NCI-H526 (cell line): ENCODE data around the gene SLC20A1.
"Not testable (repeated sequence)": the region's sequence is repeated elsewhere in the genome, so short reads cannot be mapped to it uniquely, and the experiment has no call there.

Experiments used
- DNase-seq, 2 experiments: peaks; one replicate each; lab custom pipeline; 2025; lab: John Stamatoyannopoulos, UW

SLC20A1 gene

DNA sequence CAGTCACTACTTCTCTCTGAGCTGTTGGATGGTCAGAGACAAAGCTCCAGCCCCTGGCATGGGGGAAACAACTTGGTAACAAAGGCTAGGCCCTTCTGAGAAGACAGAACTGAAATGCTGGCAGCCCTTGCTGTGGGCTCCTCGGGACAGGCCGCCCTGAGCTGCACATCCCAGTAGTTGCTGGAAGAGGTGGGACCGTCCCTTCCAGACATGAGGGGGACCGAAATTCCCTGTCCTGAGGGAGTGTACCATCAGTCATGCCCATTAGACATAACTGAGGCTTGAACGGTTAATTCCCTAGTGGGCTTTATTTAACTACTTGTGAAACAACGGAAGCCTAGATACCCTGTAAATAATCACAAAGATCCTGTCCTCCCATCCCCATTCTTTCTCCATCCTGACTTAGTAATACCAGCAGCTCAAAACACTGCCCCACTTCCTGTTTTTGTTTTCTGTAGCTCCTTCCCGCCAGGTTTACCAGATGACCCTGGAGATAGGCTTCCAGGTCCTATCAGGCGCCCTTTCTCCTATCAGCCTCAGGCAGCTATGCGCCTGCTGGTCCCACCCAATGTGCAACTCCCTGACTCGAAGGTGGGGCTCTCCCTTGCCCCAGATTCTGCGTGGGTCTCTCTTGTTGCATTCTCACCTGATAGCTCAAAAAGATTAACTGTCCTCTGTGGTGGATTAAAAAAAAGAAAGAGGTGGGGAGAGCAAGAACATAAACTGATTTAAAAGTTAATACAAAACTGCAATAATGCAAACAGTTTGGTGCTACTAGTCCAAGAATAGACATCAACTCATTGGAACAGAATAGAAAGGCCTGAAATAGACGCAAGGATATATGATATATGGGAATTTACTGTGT lies 38.0 kb downstream of the SLC20A1 start:
- no peak for DNase-seq

DNA sequence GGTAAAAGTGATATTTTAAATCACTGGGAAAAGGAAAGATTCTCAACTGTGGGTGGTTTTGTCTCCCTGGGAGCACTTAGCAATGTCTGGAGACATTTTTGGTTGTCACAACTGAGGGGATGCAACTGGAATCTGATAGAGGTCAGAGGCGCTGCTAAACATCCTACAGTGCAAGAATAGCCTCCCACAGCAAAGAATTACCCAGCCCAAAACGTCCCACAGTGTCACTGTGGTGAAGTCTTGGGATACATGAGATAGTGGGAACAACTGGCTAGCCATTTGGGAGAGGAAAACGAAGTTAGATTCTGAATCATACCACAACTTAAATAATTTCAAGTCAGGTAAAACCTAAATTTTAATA lies 38.7 kb downstream of the SLC20A1 start:
- no peak for DNase-seq

DNA sequence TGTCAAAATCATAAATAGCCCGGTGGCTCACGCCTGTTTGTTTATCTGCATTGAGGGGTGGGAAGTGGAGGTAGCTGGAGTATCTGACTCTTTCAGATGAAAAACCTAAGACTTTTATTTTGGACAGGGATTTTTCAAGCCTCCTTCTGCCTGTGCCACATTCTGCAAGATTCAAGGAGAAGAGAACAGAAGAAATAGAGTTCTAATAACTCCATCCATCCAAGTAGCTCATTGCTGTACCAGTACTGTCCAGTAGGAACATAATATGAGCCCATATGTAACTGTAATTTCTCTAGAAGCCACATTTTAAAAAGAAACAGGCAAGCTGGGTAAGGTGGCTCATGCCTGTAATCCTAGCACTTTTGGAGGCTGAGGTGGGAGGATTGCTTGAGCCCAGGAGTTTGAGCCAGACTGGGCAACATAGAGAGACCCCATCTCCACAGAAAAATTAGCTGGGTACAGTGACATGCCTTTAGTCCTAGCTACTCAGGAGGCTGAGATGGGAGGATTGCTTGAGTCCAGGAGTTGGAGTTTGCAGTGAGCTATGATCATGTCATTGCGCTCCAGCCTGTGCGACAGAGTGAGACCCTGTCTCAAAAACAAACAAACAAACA lies 39.6 kb downstream of the SLC20A1 start:
- DNase-seq: no peak

DNA sequence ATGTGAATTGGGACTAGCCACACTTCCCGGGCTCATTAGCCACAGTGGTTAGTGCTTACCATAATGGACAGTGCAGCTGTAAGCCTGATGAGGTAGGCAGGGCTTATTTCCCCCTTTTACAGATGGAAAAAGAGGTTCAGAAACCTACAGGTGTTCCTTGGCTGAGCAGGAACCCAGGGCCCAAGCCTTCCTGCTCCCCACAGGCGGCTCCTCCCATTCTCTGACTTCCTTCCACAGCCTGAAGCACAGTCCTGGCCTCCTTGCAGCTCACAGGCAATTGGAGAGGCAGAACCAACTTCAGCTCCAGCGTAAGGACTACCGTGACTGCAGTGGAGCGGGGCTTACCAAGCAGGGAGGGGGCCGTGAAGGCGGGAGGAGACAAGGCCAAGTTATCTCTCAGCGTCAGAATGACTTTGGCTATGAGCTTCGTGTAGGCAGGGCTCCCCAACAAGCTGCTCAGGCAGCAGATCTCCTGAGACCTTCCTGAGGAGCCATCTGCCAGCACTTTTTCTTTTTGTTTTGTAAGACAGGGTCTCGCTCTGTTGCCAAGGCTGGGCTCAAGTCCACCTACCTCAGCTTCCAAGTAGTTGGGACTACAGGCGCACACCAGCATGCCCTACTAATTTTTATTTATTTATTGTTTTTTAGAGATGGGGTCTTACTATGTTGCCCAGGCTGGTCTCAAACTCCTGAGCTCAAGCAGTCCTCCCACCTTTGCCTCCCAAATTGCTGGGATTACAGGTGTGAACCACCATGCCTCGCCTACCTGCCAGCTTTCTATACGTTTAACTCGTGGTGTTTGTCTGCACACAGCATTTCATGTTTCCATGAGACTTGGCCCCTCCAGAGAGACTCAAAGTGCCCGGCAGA lies 40.8 kb downstream of the SLC20A1 start:
- DNase-seq: no peak

DNA sequence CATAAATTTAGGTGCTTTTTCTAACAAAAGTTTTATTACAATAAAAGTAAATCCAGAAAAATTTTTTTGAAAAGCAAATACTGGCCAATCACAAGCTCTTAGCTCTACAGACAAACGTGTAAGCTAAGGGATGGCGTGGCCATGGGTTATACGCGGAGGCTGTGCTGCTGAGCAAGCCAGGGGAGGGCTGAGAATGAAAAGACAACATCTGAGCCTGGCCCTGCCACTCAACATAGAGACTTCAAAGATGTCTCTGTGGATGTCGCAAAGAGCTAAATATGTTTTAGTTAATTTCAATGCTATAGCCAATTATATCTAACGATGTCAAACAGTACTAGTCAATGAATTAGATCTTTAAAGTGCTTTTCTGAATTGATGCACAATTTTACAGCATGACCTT lies 41.8 kb downstream of the SLC20A1 start:
- DNase-seq: no peak

DNA sequence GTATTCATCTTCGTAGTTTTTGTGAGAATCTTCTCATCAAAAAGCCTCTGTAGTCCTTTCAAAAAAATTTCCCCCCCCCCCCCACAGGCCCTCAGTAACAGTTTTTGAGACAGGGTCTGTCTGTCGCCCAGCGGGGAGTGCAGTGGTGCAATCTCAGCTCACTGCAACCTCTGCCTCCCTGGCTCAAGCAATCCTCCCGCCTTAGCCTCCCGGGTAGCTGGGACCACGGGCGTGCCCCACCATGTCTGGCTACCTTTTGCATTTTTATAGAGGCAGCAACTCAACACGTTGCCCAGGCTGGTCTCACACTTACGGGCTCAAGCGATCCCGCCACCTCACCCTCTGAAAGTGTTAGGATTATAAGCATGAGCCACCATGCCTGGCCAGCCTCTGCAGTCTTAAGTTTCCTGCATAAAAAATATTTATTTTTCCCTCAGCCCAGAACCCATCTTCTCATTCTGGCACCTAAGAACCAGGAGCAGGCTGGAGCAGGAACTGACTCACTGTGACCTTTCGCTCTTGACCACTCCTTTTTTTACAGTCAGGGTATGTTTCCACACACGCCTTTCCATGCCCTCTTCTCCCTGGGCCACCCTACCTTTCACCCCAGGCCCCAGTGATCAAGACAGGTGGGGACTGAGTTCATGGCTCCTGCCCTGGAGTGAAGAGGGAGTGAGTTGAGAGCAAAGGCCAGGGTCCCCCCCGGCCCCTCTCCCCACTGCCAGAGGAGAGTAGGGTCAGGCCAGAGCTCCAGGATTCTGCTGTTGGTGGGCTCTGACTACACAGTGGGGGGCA lies 42.5 kb downstream of the SLC20A1 start:
- no peak for DNase-seq

DNA sequence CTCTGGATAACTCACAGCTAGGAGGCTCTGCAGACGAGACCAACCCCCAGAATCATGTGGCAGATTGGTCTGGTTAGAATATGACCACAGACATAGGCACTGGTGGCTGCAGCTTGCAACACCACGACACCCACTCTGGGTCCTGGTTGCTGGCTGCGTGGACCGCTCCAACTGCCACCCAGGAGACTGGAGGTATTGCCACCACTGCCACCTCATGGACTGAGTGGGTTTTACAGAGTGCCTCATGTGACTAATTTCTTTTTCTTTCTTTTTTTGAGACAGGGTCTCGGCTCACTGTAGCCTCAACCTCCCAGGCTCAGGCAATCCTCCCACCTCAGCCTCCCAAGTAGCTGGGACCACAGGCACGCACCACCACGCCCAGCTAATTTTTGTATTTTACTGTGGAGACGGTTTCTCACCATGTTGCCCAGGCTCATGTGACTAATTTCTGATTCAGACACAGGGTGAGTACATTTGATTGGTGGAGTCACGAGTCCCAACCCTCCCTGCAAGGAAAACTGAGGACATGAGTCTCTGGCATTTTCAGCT lies 45.2 kb downstream of the SLC20A1 start:
- peak; percentile 6 to 48 for DNase-seq

DNA sequence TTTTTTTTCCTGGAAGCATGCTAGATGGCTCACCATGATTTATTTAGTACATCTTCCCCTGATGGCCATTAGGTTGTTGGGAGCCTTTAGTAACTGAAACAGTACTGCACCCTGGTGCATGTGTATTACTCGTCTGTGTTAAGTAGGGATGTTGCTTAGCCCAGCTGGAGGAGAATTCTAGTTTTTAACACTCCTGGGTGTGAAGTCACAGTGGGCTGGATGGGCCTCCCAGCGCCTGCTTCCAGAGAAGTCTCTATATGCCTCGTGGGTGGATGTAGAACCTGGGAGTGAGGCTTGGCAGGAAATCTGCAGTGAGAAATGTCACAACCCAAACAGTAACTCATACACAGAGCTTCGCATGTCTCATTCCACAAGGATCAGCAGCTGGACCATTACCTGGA lies 46.1 kb downstream of the SLC20A1 start:
- no peak for DNase-seq

DNA sequence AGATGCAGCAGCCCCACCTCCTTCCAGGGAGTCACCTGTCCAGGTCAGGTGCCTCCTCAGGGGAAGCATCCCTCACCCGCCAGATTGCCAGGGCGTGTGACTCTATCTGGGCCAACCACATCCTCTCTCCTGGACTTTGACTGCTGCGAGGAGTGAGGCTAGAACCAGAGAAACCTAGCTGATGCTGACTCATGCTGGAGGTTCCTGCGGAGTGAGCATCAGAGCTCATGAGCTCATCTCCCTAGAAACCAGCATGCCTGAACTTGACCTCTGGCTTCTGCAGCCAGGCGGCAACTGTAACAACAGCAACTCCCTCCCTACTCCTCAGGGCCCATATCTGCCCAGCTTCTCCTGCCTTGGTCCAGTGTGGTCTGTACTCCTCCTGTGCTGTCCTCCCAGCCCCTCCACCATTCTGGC lies 46.8 kb downstream of the SLC20A1 start:
- peak; percentile 55 to 67 for DNase-seq

DNA sequence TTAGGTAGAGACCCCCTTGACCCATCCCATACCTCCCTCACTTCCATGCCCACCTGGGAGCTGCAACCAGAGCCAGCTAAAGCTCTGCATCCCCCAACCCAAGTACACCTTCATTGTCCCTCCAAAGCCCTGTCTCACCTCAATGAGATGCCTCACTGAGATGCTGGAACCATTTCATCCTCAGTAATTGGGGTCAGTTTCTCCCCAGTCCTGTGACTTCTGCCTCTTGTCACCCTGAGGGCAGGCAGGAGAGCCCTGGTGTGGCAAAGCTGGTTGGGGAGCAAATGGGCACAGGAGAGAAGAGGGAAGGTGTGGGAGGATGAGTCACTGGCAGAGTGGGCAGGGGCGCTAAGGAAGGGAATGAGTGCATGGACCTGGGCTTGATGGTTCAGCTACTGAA lies 47.2 kb downstream of the SLC20A1 start:
- no peak for DNase-seq

DNA sequence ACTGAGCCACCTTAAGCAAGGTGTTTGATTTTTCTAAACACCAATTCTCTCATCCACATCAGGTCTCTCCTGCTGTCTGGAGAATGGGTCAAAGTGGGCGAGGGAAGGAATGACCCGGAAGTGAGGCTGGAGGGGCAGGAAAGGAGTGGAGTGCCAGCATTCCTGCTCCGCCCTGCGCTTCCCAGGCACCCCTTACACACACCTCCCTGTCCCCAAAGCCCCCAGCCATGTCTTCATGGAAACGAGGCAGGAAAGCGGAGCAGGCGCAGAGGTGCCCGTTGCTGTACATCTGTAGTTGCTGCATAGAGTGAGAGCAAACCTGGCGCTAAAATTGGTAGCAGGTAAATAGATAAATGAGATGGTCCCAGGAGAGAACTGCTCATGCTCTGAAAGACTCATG lies 47.9 kb downstream of the SLC20A1 start:
- DNase-seq: no peak

DNA sequence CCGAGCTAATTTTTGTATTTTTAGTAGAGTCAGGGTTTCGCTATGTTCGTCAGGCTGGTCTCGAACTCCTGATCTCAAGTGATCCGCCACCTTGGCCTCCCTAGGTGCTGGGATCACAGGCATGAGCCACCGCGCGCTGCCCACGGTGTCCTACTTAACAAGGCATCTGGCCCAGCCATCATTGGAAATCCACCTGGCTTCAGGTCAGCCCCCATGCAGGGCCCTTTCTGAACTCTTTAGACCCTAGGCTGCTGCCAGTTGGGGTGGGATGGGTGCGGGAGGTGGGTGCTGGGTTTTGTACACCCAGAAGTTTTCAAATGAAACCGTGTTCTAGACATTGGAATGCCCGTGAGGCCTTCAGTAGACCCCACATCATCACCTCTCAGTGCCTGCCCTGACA lies 48.4 kb downstream of the SLC20A1 start:
- DNase-seq: no peak

DNA sequence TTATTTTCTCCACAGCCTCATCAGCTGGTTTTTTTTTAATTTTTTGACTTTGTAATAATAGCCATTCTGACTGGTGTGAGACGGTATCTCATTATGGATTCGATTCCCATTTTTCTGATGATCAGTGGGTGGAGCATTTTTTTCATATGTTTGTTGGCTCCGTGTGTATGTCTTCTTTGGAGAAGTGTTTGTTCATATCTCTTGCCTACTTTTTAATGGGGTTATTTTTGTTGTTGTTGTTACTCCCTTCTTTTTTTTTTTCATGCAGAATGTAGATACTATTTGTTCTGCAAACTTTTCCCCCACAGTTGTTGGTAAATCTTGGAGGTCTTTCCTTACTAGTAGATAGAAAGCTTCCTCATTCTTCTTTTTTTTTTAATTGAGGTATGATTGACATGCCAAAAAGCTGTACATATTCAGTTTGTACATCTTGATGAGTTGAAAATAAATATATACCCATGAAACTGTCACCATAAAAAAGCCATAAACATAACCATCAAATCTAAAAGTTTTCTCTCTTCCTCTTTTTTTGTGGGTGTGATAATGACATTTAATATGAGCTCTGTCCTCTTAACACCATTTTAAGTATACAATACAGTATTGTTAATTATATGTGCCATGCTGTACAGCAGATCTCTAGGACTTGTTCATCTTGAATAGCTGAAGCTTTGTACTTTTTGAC lies 53.2 kb downstream of the SLC20A1 start:
- DNase-seq: no peak

DNA sequence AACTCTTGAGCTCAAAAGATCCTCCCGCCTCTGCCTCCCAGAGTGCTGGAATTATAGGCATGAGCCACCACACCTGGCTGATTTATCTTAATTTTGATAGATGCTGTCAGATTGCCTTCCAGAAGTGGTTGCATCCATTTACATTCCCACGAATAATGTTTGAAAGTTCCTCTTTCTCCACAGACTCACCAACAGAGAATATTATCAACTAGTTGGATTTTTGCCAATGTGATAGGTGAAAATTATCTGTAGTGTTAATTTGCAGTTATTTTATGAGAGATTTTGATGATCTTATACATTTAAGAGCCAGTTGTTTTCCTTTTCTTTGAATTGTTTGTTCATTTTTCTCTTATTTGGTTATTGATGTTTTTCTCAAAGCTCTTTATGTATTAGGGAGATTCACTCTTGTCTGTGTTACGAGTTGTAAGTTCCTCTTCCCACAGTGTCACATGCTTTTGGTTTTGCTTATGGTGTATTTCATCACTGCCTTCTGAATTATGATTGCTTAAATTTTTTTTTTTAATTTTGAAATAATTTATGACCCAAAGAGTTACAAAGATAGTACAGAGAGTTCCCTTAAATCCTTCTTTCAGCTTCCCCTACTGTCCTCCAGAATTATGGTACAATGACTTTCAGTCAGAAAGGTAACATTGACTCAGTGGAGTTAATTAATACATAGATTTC lies 54.4 kb downstream of the SLC20A1 start:
- DNase-seq: no peak

DNA sequence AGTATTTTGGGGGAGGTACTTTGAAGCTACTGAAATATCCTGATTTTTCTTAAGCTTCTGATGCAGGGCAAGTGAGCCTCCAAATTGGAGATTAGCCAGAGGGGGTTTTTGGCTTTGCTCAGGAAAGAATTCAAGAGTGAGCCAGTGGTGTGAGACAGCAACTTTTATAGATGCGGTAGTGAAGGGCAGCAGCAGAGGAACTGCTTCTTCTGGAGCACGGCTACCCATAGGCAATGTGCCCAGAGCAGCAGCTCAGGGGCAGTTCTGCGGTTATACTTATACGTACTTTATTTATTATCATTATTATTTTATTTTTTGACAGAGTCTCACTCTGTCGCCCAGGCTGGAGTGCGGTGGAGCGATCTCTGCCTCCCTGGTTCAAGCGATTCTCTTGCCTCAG lies 55.3 kb downstream of the SLC20A1 start:
- DNase-seq: no peak

DNA sequence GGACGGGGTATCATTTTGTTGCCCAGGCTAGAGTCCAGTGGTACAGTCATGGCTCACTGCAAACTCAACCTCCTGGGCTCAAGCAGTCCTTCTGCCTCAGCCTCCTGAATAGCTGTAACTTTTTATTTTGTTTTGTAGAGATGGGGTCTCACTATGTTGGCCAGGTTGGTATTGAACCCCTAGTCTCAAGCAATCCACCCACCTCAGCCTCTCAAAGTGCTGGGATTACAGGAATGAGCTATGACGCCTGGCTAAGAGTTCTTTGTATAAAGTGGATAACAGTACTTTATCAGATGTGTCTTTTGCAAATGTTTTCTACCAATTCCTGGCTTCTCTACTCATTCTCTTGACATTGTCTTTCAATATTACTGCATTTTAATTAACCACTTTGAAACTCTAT lies 57.9 kb downstream of the SLC20A1 start:
- no peak for DNase-seq

DNA sequence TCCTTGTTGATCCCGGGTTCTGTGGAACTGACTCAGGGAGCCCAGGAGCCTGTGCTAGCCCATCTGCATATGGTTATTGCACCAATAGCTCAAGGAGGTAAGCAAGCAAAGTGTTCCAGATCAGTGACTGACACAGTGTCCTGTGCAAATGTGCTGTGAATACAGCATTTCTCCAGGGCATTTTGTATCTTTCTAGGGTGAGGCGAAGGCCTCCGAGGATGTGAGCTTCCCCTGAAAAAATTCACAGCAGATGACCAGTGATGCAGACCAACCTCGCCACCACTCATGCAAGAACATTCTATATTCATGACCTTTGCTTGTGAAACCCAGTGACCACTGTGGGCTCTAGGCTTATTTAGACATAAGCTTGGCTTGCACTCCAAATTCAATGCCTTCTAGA lies 59.8 kb downstream of the SLC20A1 start:
- no peak for DNase-seq

DNA sequence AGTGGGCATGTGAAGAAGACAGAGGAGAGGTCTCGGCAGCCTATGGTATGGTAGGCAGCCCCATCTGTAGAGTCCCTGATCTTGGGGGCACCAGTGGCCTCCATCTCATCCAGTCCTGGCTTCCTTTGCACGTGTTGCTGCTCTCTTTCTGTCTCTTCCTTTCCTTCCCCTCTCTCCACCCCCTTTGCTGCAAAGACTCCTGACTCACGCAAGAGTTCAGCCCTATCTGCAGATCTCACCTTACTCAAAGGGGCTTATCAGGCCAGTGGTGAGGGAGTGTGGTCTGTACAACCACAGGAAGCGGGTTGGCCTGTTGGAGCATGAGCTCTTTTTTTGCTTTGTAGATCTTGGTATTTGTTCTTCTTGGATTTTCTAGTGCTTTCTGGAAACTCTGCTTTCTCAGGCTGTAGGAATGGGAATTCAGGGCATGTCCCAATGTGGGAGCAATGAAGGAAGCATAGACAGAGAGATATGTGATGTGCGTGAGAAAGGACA lies 60.5 kb downstream of the SLC20A1 start:
- no peak for DNase-seq

DNA sequence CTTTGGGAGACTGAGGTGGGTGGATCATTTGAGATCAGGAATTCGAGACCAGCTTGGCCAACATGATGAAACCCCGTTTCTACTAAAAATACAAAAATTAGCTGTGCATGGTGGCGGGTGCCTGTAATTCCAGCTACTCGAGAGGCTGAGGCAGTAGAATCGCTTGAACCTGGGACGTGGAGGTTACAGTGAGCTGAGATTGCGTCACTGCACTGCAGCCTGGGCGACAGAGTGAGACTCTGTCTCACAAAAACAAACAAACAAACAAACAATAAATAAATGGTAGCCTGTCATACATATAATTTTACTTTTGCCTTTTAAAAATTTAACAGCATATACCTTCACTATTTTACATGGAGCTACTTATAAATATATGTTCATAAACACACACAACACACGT lies 61.2 kb downstream of the SLC20A1 start:
- not testable (repeated sequence) for DNase-seq

DNA sequence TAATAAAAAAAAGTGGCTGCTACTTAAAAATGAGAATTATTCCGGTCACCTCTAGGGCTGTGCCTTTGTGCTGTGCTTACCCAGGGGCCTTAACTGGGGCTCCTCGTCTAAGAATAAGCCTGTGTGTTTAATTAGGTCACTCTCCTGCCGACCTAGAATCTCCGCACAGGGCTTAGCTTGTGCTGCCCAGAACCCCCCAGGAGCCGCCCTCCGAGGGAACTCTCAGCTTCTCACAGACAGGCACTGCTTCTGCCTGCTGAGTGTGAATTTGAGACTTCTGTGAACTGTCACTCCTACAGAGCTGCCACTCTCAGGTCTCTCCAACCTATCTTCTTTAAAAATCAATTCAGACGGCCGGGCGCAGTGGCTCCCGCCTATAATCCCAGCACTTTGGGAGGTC lies 63.2 kb downstream of the SLC20A1 start:
- DNase-seq: no peak
